Neuronal stem cell (in vitro differentiated cells): ENCODE measurements around the gene MAP7D1.

ENCODE experiments used
- DNase-seq: peaks from one replicate; pipeline ENCODE4 v3.0.0-alpha.2; 2013; ENCODE audit warnings: low spot score
- H2AFZ ChIP-seq: one replicate; pipeline ENCODE4 v1.6.1; 2013; ENCODE audit warnings: mild to moderate bottlenecking, low read length, inconsistent platforms
- H2AK5ac ChIP-seq: 2 replicates; pipeline ENCODE4 v1.6.1; 2013; ENCODE audit warnings: low read depth, mild to moderate bottlenecking, inconsistent platforms, low read length, moderate library complexity, mixed read lengths
- H2BK120ac ChIP-seq: 2 replicates; pipeline ENCODE4 v1.6.1; 2013; ENCODE audit warnings: low read depth, mild to moderate bottlenecking, inconsistent platforms, low read length, moderate library complexity, mixed read lengths
- H2BK12ac ChIP-seq: one replicate; pipeline ENCODE4 v1.6.1; 2013; ENCODE audit warnings: low read length, inconsistent platforms
- H2BK15ac ChIP-seq: 2 replicates; pipeline ENCODE4 v1.6.1; 2013; ENCODE audit warnings: mild to moderate bottlenecking, low read length, inconsistent platforms, mixed read lengths
- H2BK5ac ChIP-seq: one replicate; pipeline ENCODE4 v1.6.1; 2013; ENCODE audit warnings: inconsistent platforms, mild to moderate bottlenecking, low read length, moderate library complexity
- H3K14ac ChIP-seq: one replicate; pipeline ENCODE4 v1.6.1; 2013; ENCODE audit warnings: low read length, inconsistent platforms
- H3K18ac ChIP-seq: 2 replicates; pipeline ENCODE4 v1.6.1; 2013; ENCODE audit warnings: low read length, inconsistent platforms
- H3K23ac ChIP-seq: 2 replicates; pipeline ENCODE4 v1.6.1; 2013; ENCODE audit warnings: low read depth, mild to moderate bottlenecking, mixed read lengths, low read length, inconsistent platforms; ENCODE audit not compliant: poor library complexity
- H3K27ac ChIP-seq: replicated peaks from 3 replicates; pipeline ENCODE4 v1.5.1; 2013; ENCODE audit warnings: low read length, inconsistent platforms
- H3K27me3 ChIP-seq, 3 experiments: 2 replicates each; pipeline ENCODE4 v1.6.1; 2013; ENCODE audit warnings: low read length in 3 of 3, mild to moderate bottlenecking in 2 of 3, inconsistent platforms in 1 of 3, low read depth in 1 of 3, mixed read lengths in 1 of 3, moderate library complexity in 1 of 3; ENCODE audit not compliant: control insufficient read depth in 3 of 3, insufficient read depth in 3 of 3
- H3K36me3 ChIP-seq, 2 donors: replicated peaks in 1 of 2; 2 replicates each; pipeline ENCODE4 v1.6.1; 2013; ENCODE audit warnings: low read length in 2 of 2; ENCODE audit not compliant: control insufficient read depth in 2 of 2, insufficient read depth in 2 of 2
- H3K4ac ChIP-seq: 2 replicates; pipeline ENCODE4 v1.6.1; 2013; ENCODE audit warnings: inconsistent platforms, mild to moderate bottlenecking, low read length, moderate library complexity
- H3K4me1 ChIP-seq, 2 donors: 1 replicate in 1 of 2; 2 replicates in 1 of 2; pipeline ENCODE4 v1.6.1; 2013; ENCODE audit warnings: low read length in 2 of 2, low read depth in 1 of 2; ENCODE audit not compliant: control insufficient read depth in 2 of 2, insufficient read depth in 1 of 2
- H3K4me2 ChIP-seq: one replicate; pipeline ENCODE4 v1.6.1; 2013; ENCODE audit warnings: mild to moderate bottlenecking, low read length, inconsistent platforms; ENCODE audit not compliant: insufficient read depth, poor library complexity, severe bottlenecking
- H3K4me3 ChIP-seq, 2 donors: 2 replicates each; pipeline ENCODE4 v1.5.1; 2013; ENCODE audit warnings: low read length in 2 of 2, mild to moderate bottlenecking in 2 of 2, inconsistent platforms in 1 of 2, moderate library complexity in 1 of 2
- H3K79me1 ChIP-seq: one replicate; pipeline ENCODE4 v1.6.1; 2013; ENCODE audit warnings: low read depth, mild to moderate bottlenecking, inconsistent platforms, low read length, moderate library complexity
- H3K9ac ChIP-seq: one replicate; pipeline ENCODE4 v1.6.1; 2013; ENCODE audit warnings: mild to moderate bottlenecking, low read depth, low read length, inconsistent platforms; ENCODE audit not compliant: poor library complexity
- H3K9me3 ChIP-seq, 2 donors: replicated peaks in 1 of 2; 2 replicates each; pipeline versions ENCODE3 to v1.6.1; 2013; ENCODE audit warnings: low read length in 2 of 2, mild to moderate bottlenecking in 2 of 2, inconsistent platforms in 1 of 2, low read depth in 1 of 2, mixed read lengths in 1 of 2, moderate library complexity in 1 of 2; ENCODE audit not compliant: control insufficient read depth in 2 of 2, insufficient read depth in 1 of 2
- H4K8ac ChIP-seq: one replicate; pipeline ENCODE4 v1.6.1; 2013; ENCODE audit warnings: low read depth, mild to moderate bottlenecking, inconsistent platforms, low read length, moderate library complexity
- H4K91ac ChIP-seq: one replicate; pipeline ENCODE4 v1.6.1; 2013; ENCODE audit warnings: low read length, low read depth, mild to moderate bottlenecking, inconsistent platforms; ENCODE audit not compliant: poor library complexity
- WGBS, 2 donors: extraction: QIAGEN DNeasy Blood & Tissue Kit; methylation state at CpG; one replicate each; pipeline ENCODE4 v1.1.7; 2013; ENCODE audit warnings: missing lambda C conversion rate in 2 of 2, mixed read lengths in 1 of 2; ENCODE audit not compliant: insufficient read length in 2 of 2, insufficient replicate concordance in 1 of 2; ENCODE audit errors: extremely low coverage in 2 of 2; 5-methylcytosine and 5-hydroxymethylcytosine counted together

Gene MAP7D1

DNA sequence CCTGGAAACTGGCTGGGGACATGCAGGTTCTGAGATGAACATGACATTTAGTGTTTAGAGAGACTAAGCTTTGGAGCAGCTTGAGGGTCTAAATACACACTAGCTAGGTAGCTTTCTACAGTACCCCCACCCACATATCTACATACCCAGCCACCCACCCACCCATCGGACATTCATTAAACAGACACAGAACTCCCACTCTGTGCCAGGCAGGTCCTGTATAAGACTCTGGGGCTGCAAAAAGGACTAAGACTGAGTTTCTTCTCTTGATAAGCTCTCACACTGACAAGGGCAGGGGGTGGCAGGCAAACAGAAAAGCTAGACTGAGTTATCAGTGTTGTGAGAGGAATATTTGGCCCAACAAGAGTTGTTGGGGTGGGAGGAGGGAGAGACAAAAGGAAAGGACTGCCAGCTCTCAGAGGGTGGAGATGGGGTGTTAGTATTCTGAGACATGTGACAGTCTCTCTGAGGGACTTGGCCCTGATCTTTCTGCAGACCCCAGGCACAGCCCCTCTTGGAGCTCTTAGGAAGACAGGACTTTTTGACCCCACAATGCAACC lies 6.8 kb downstream of the MAP7D1 start:
- peaks cover 23 to 88% of the 10 kb centered on the region in 2 donors for H3K36me3 ChIP-seq
- H2BK5ac ChIP-seq: no peak overlapping the region
- no peaks in the 10 kb centered on the region for H3K27me3 ChIP-seq
- no peak overlapping the region for H3K4me2 ChIP-seq
- no peak for DNase-seq
- H3K18ac ChIP-seq: no peak overlapping the region
- H3K4ac ChIP-seq: no peak overlapping the region
- no peaks in the 10 kb centered on the region for H3K9me3 ChIP-seq
- H2AFZ ChIP-seq: no peak overlapping the region
- no CpG with 5 or more reads among the region's 1 CpG for WGBS, 2 donors
- H3K9ac ChIP-seq: no peak overlapping the region
- no peak overlapping the region for H2BK12ac ChIP-seq
- peaks cover 16% of the 10 kb centered on the region for H3K79me1 ChIP-seq
- H3K4me1 ChIP-seq: peaks cover 25 to 27% of the 10 kb centered on the region in 2 donors
- no peak overlapping the region for H2BK15ac ChIP-seq
- H3K23ac ChIP-seq: no peak overlapping the region
- H4K8ac ChIP-seq: no peak overlapping the region
- no peak overlapping the region for H4K91ac ChIP-seq
- no peak overlapping the region for H2BK120ac ChIP-seq
- H3K14ac ChIP-seq: no peak overlapping the region
- no peak overlapping the region for H3K27ac ChIP-seq
- no peak overlapping the region for H2AK5ac ChIP-seq
- H3K4me3 ChIP-seq: no peak overlapping the region

DNA sequence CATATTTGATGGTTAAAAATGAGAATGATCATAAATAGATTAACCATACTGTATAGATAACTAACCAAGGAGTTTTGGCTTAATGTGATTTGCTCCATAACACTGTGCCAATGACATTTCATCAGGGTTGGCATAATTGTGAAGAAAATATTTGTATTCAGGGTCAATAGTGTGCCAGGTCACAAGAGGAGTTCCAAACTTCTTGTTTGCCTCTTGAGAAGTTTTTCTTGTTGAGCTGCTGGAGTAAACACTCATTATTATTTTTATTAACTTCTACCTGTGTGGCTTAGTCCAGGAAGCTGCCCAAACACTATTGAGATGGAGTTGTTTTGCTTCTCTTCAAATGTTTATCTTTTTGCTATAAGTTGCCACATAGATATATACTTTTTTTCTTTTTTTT lies 7.5 kb downstream of the MAP7D1 start:
- Histone ChIP-seq H3K27ac (no peak overlapping the region), H3K4me1 (peaks cover 19 to 20% of the 10 kb centered on the region in 2 donors), H2BK15ac (no peak overlapping the region), H3K4ac (no peak overlapping the region), H4K8ac (no peak overlapping the region), H2BK12ac (no peak overlapping the region), H3K4me2 (no peak overlapping the region), H3K27me3 (no peaks in the 10 kb centered on the region), H2BK5ac (no peak overlapping the region), H3K18ac (no peak overlapping the region), H3K9ac (no peak overlapping the region), H3K14ac (no peak overlapping the region), H4K91ac (no peak overlapping the region), H3K23ac (no peak overlapping the region), H3K9me3 (no peaks in the 10 kb centered on the region), H3K4me3 (no peak overlapping the region), H2BK120ac (no peak overlapping the region), H2AFZ (no peak overlapping the region), H3K36me3 (peaks cover 23 to 87% of the 10 kb centered on the region in 2 donors), H3K79me1 (peaks cover 15% of the 10 kb centered on the region), H2AK5ac (no peak overlapping the region)
- DNase-seq: no peak

DNA sequence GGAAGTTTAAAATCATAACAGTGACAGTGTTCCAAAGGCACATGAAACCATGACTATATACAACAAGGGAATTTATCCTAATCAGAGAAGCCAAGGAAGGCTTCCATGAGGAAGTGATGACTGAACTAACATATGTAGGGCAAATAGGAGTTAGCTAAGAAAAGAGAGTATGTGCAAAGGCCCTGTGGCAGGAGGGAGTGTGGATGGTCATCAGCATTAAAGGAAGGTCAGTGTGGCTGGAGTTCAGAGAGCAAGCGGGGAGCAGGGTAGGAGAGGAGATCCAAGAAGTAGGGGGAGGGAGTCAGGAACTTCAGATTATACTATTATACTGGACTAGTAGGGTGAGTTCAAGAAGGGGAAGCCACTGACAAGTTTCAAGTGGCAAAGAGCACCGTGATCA lies 8.4 kb downstream of the MAP7D1 start:
- H3K23ac ChIP-seq: no peak overlapping the region
- H3K4ac ChIP-seq: no peak overlapping the region
- peaks cover 24 to 84% of the 10 kb centered on the region in 2 donors for H3K36me3 ChIP-seq
- no peaks in the 10 kb centered on the region for H3K27me3 ChIP-seq
- H2BK12ac ChIP-seq: no peak overlapping the region
- no peak overlapping the region for H2AK5ac ChIP-seq
- H3K9ac ChIP-seq: no peak overlapping the region
- H3K18ac ChIP-seq: no peak overlapping the region
- no peak overlapping the region for H3K4me3 ChIP-seq
- no peak overlapping the region for H2BK5ac ChIP-seq
- no peak overlapping the region for H4K8ac ChIP-seq
- no peak overlapping the region for H3K27ac ChIP-seq
- H2BK15ac ChIP-seq: no peak overlapping the region
- H3K79me1 ChIP-seq: peaks cover 13% of the 10 kb centered on the region
- no peak overlapping the region for H2AFZ ChIP-seq
- DNase-seq: no peak
- no peaks in the 10 kb centered on the region for H3K9me3 ChIP-seq
- no peak overlapping the region for H4K91ac ChIP-seq
- no peak overlapping the region for H2BK120ac ChIP-seq
- no peak overlapping the region for H3K4me2 ChIP-seq
- H3K4me1 ChIP-seq: peaks cover 17 to 20% of the 10 kb centered on the region in 2 donors
- H3K14ac ChIP-seq: no peak overlapping the region
- WGBS, 2 donors: no CpG with 5 or more reads among the region's 2 CpGs

DNA sequence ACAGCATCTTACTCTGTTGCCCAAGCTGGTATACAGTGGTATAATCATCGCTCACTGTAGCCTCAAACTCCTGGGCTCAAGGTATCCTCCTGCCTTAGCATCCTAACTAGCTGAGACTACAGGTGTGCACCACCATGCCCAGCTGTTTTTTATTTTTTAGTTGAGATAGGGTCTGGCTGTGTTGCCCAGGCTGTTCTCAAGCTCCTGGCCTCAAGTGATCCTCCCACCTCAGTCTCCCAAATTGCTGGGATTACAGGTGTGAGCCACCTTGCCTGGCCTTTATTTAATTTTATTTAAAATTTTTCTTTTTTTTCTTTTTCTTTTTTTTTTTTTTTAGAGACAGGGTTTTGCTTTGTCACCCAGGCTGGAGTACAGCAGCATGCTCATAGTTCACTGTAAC lies 9.2 kb downstream of the MAP7D1 start:
- Histone ChIP-seq H3K14ac (no peak overlapping the region), H4K8ac (no peak overlapping the region), H2BK120ac (no peak overlapping the region), H2AK5ac (no peak overlapping the region), H4K91ac (no peak overlapping the region), H3K36me3 (peaks cover 18 to 84% of the 10 kb centered on the region in 2 donors), H3K27ac (no peak overlapping the region), H3K4me3 (no peak overlapping the region), H3K4ac (no peak overlapping the region), H3K9ac (no peak overlapping the region), H3K9me3 (no peaks in the 10 kb centered on the region), H2AFZ (no peak overlapping the region), H2BK15ac (no peak overlapping the region), H3K4me1 (peaks cover 17% of the 10 kb centered on the region in 2 donors), H2BK5ac (no peak overlapping the region), H3K18ac (no peak overlapping the region), H2BK12ac (no peak overlapping the region), H3K23ac (no peak overlapping the region), H3K27me3 (no peaks in the 10 kb centered on the region), H3K79me1 (peaks cover 15% of the 10 kb centered on the region), H3K4me2 (no peak overlapping the region)
- DNase-seq: no peak
- no CpG with 5 or more reads among the region's 1 CpG for WGBS, 2 donors
